Hepatocyte (in vitro differentiated cells): ENCODE measurements around the gene STK32A.

ENCODE experiments used
- CTCF ChIP-seq: fragments of 200-600 bp; sonication (generic); IDR thresholded peaks from 2 replicates; pipeline ENCODE4 v1.5.1; 2016; ENCODE audit warnings: antibody characterized with exemption, mild to moderate bottlenecking; ENCODE audit not compliant: poor library complexity
- EZH2 ChIP-seq: fragments of 200-600 bp; sonication (generic); IDR thresholded peaks from 2 replicates; pipeline ENCODE4 v1.6.1; 2016; ENCODE audit warnings: antibody characterized with exemption, mild to moderate bottlenecking, borderline replicate concordance
- EZH2phosphoT487 ChIP-seq: fragments of 200-600 bp; sonication (generic); IDR thresholded peaks from one replicate; pipeline ENCODE4 v1.6.1; 2018; ENCODE audit warnings: antibody characterized with exemption, mild to moderate bottlenecking, low read depth, moderate library complexity; ENCODE audit not compliant: unreplicated experiment, severe bottlenecking

- no peak for TF ChIP-seq CTCF
- no peak for TF ChIP-seq EZH2
- TF ChIP-seq EZH2phosphoT487, result no peak
Measured at GRCh38 chr5:147430628-147431027, 195.8 kb downstream of the STK32A start.
